COLO668 (cell line): ENCODE data around the gene HCN3.
A peak's percentile ranks its signal among the peaks of the same experiment; 100 is the strongest.

ENCODE experiments used
- DNase-seq: peaks from one replicate; lab custom pipeline; 2025; ENCODE audit not compliant: unreplicated experiment; lab: John Stamatoyannopoulos, UW

The HCN3 gene

DNA sequence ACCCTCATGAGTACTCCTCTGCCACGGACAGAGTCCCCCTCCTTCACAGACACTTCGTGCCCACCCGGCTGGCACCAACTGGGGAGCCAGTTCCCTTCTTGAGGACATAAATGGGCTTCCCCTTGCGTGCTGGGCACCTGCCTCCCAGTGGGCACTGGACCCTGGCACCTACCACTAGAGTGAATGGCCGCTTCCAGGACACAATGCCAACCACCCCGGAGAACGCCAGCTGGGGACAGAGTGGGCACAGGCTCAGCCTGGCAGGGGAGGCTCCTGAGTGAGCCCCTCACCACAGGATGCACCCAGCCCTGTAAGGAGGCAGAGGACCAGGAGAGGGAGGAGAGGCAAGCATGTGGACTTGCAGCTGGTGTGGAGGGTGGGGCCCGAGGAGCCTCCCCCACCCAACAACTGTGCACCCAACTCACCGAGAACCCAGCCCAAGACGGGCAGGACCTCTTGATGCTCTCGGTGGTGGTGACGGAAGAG lies 23.0 kb upstream of the HCN3 start:
- DNase-seq = no peak

DNA sequence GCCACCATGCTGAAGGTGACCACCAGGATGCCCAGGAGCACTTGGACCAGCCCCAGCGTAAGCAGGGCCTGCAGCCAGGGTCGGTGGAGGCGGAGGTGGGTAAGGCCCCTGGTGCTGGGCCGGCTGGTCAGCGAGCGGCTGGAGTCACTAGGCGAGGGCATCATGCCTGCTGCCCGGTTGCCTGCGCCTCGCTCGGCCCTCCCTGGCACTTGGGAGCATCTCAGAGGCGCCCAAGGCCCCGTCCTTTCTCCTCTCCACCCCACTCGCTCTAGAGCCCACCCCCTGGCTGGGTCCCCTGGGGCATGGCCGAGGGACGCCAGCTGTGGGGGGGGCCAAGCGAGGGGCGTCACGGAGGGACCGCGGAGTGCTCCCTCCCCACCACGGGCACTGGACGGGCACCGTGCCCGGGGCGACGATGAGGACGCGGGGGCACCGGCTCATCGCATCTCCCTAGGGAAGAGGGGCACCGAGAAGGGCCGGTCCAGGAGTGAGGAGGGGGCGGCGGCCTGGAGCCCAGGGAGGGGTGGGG lies 22.5 kb upstream of the HCN3 start:
- DNase-seq = no peak

DNA sequence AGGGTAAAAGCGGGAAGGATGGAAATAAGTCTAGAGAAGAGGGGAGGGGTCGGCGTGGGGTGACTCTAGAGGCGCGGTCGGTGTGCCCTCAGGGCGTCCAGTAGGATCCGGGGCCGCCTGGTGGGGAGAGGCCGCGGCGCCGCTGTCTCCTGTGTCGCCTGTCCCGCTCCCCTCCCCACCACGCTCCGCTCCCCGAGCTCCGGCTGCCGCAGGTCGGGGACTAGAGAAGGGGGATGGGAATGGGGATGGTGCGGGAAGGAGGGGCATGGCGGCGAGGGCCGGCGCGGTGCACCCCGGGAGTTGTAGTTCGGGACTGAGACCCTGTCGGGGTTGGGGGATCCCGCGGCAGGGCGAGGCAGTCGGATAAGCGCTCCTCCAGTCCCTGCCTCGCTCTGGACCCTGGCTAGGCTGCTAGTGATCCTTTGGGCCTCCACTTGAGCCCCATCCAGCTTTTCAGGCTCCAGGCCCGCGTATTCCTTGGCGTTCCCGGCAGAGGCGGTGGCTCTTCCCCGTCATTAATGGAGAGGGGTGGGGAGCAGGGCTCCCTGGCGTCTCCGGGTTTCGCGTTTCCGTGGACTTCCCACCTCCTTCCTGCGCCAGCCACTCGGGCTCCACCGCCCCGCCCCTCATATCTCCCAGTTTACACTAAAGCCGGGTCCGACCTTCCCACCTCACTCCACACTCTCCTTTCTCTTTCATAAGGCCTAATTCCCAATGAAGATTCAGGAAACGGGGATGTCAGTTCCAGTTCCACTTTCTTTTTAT lies 21.8 kb upstream of the HCN3 start, which contains the start of gene ENTREP3:
Gene ENTREP3, minus strand, starts transcription at position 241 of the 765 bp plus-strand sequence. CDS start 606 bp downstream, outside the sequence.
- peak; percentile 89 for DNase-seq

DNA sequence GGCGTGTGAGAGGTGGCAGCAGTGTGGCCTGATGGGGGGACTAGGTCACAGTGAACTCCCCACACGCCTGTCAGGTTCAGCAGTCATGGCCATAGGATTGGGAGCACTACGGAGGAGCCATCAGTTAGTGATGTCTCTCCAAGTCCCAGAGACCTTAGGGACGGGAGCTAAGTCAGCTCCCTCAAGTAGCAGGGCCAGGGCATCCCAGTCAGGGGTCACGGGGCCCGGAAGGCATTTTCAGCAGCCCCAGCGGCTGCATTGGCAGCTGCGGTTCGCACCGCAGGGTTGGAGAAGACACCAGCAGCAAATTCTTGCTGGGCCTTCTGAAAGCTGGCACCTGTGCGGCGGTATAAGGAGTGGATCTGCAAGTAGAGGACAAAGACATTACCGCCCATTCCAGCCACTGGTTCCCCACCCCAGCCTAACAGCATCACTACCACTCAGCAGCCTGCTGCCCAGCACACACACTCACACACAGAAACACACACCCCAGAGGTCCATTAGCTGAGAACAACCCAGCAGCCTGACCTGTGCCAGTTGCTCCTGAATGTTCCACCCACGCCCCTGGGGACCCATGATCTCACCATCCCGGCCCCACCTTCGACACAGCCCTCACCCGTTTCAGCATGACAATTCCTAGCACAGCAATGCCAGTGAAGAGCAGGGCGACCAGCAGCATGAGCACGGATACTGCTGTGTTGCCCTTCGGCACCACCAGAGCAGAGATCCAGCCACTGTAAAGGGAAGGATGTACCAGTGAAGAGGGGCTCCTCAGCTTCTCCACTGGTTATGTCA lies 21.0 kb upstream of the HCN3 start:
- no peak for DNase-seq

DNA sequence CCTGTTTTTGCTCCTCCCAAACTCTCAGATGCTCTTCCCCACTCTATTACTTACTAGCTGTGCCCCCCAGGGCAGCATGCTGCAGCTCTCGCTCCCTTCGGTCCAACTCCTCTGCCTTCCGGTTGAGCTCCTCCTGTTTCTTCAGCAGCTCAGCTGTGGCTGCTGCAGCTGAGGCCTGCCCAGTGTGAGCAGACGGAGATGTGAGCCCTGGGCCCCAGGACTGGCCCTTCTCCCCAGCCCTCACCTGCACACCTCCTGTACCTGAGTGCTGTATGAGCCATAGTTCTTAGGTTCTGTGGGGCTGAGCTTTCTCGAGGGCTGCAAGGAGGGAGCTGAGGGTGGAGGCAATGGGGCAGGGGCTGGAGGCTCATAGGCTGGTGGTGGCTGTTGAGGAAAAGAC lies 17.0 kb upstream of the HCN3 start:
- DNase-seq = no peak

DNA sequence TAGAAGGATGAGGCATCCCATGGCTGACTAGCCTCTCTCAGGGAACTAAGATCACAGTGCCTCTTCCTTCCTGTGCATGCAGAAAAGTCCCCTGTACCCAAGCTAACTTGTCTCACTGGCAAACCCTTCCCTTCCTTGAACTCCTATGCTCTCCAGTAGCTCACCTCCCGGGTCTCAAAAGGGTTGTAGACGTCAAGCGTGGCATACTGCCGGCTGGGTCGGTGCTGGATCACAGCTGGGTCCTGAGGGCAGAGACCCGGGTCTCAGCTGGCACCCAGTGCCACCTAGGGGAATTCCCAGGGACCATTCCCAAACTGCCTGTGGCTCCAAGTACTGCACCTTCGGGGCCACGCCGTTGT lies 15.8 kb upstream of the HCN3 start:
- peak; percentile 72 for DNase-seq

DNA sequence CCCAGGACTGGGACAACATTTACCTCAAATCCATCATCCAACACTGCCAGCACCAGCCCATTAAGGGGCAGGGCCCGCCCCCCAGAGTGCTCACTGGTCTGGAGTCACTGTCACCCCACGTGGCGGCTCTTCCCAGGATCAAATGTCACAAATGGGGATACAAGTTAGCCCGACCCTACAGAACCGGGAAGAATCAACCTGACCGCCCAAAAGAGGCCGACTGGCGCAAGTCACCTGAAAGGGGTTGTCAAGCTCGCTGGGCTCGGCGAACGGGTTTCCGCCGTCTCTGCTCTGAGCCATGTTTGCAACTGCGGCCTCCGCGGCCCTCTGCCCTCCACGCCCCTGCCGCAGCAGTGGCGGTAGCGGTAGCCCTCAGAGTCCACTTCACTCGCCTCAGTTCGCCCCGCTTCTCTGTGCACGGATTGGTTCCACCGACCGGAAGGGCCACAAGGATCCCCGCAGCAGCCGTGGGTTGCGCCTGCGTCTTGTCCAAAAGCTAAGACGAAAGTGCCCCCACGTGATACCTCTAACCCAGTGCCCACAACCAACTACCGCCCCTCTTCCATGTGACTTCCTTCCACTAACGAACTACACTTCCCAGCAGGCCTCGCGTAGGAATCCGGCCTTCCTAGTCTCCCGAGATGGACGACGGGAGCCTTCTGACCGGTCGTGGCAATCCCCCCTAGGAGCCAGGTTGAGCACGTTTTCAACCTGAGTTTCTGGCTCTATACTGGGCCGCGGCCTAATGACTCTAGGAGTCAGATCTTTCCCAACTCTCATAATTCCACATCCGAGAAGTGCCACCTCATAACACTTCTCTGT lies 15.2 kb upstream of the HCN3 start, which contains the start of gene SCAMP3:
Gene SCAMP3, minus strand, starts transcription at position 509 of the 822 bp plus-strand sequence. Its CDS starts 209 bp downstream, at position 300.
- peak; percentile 95 for DNase-seq

DNA sequence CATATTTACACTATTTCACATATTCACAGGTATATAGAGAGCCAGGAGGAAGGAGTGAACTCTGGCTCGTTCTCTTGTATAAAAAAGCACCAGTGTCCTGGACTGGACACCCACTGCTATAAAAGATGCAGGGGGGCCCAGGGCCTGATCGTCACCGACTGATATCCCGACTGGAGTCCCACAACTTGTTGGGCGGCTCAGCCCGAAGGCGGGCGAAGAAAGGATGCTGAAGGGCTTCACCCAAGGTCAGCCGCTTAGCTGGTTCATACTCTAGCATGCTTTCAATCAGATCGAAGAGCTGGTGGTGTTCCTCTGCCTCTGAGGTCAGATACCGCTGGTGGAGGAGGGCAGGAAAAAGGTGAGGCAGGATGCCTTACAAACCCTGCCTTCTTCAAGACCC lies 14.2 kb upstream of the HCN3 start:
- no peak for DNase-seq

DNA sequence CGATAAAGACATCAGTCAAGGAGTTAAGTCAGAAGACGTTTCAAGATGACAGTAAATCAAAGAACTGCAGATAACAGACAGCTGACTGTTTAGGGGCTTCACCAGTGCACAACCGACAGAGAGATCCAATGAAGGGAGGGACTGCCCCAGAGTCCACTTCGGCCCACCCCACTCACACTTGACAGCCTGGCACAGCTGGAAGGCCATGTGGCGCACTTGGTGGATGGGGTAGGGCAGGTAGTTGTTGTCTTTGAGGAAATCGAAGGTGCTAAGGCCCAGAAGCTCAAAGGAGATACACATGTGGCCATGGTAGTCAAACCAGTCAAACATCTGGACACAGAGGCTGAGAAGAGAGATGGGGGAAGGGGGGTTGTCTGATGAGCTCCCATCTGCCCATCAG lies 10.7 kb upstream of the HCN3 start:
- DNase-seq = no peak

DNA sequence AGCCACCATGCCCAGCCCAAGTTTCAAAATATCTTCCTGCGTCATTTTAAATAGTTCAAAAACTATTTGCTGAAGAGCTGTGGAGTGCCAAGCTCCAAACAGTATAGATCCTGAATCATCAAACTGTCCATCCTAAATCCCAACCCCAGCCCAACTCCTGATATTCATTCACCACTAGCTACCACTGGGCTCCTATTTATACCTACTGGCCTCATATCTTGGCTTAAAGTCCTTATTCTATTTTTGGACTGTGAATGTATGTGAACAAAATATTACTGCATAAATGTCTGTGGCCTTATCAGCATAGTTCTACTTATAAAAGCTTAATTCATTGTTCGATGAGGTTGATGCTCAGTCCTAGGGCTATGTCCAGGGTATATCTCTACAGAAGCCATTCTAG lies 9.9 kb upstream of the HCN3 start:
- DNase-seq = no peak

DNA sequence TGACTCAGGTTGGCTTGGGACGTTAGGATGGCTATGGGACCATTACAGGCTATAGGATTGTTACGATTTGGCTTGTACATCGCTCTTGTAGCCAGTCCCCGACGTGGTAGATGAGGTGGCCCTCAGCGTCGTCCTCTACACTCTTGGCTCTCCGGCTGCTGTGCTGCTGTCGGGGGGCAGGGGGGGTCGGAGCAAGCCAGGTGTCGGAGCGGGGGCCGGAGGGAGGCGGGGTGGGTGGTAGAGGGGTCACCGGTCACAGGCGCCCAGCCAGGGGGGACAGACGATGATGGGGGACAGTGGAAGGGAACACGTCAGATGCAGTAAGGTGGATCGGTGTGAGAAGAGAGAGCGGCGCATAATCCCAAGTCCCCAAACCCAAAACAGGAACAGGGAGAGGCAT lies 8.6 kb upstream of the HCN3 start:
- DNase-seq = no peak

DNA sequence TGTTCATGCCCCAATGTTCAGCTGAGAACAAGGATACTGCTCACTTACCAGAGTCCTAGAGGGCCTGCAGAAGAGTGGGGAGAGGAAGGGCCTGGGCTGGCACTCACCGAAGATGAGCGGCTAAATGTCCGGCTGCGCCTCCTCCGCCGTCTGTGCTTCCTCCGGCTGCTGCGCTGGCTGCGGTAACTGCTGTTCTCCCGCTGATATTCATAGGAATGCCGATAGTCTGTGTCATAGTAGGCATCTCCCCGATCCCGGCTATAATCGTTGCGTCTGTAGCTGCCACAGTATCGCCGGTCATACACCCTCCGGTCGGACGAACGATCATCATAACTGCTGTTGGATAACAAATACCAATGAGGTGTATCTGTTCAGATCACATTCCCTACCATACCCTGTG lies 7.9 kb upstream of the HCN3 start:
- no peak for DNase-seq

DNA sequence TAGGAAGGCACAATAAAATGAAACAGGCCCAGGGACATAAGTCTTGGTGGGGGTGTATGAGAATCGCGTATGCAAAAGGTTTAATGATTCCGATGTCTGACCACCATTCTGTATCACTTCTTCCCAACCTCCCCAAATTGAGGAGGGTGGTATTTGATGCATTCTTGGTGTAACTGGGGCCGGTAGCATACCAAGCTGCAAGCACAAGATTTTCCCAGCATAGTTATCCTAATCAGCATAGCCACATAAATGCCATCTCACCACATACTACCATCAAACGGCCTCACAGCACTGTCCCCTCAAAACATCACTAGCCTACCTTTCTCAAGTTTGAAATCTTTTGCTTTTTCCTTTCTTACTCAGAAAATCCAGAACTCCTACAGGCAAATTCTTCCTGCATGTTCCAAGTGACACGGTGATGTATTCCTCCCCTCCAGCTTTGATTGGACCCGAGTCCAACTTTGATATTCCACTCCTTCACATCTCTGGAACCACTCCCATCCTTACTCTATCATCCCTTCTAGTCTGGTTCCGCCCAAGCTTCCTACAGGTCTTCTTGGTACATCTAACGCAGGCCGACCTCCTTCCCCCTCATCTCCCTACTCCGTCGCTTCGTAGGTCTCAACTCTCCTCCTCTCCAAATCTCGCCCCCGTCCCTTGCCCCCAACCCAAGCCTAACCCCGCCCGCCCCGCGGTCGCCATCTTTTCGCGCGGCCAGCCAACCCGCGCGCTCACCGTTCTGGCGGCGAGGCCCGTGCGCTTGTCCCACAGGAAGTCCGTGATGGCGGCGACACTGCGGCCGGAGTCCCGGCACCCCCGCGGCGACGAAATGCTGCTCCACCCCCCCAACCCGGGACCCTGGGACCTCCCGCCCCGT lies 4.6 kb upstream of the HCN3 start:
- DNase-seq = peak; percentile 91

DNA sequence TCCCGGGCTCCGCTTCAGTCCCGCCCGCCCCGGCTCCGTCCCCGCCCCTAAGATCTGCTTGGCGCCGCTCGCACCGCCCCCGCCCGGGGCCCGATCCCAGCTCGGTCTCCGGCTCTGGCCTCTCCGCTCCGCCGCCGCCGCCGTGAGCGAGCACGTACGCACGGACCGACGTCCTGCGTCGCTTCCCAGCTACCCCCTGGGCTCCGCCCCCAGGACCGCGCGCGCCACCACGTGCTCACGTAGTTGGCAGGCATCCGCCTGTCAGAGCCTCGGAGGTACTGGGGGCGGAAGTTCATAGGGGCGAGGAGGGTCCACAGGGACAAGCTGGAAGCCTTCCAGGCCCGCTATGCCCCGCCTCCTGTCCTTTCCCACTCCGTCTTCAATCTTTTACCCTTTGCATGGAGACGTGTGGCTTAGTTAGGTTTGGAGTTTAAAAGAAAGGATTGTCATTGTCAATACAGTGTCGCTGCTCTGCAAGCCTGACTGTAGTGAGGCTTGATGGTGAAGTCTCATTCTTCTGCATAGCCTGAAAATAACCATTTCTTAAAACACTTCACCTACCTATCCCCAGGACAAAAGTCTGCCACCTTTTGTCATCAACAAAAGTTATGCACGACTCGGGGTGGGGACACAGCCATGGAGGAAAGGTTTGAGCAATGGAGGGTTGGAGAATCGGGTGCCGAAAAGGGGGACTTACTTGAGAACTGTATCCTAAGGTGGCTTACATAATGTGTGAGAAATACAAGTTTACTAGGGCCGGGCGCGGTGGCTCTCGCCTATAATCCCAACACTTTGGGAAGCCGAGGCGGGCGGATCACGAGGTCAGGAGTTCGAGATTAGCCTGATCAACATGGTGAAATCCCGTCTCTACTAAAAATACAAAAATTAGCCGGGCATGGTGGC lies 3.7 kb upstream of the HCN3 start, which contains the start of gene CLK2:
Gene CLK2, minus strand, starts transcription at position 162 of the 903 bp plus-strand sequence. CDS start 2,527 bp downstream, outside the sequence.
- peak; percentile 99 for DNase-seq

DNA sequence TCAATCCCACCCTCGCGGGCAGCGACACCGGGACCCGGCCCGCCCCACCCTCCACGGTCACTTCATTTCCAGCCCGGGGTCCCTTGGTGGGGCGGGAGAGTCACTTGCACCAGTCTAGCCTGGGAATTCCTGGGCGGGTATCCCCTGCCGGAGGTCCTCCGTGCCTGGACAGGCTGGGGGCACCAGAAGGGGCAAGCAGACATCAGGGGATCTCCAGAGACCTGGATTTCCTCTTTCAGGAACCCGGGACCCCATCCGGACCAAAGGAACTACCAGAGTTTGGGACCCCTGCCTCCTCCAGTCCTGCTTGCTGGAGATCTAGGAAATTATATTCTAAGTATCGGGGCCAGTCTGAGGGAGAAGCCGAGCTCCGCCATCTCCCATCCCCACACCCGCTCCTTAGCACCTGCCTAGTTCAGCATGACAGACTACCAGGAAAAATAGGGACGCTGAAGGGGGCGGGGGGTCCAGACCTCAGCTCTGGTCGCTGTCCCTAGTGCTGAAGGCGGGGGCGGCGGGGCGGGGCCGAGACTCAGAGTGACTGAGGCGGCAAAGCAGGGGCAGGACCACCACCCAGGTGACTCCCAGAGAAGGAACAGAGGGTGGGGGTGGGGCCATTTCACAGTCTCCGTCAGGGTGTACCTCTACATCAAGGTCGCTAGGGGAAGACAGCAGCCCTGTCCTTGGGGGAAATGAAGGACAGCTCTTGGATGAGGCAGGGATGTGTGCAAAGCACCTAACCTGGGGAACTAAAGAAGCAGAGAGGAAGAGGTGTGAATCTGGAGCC lies 832 bp downstream of the HCN3 start:
- DNase-seq = peak; percentile 69

DNA sequence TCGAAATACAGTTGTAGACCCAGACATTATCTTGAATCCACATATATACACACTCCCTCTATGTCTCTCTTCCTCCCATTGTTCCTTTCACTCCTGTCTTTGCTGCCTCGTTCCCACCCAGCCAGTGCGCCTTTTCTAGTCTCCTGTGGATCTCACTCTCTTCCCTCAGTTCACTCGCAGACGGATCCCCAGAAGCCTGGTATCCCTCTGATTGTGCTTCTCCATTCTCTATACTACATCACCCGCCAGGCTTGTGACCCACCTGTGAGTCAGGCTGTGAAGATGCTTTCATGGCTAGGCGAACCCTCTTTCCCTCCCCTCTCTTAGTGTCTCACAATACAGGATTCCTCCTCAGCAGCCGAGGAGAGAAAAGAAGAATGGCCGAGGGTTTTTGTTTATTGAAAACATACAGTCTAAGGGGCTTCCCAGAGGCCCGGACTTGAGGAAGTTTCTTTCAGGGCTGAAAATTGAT lies 1.5 kb downstream of the HCN3 start:
- DNase-seq = no peak

DNA sequence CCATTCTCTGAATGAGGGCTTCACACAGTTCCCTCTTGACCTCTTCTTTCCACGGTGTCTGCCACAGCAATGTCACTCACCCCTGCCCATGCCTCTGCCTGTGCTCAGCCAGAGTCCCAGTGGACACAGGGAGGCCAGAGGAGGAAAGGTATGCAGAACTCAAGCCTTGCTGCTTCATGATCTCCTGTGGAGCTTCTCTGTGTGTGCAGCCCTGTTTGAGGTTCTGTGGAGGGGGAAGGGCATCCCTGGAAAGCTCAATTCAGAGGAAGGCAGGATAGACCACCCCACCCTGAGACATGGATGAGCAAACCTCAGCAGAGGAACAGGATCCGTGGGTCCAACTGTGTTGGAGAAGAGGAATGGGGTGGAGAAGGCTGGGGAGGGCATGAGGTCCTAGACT lies 2.0 kb downstream of the HCN3 start:
- no peak for DNase-seq
